HG03097 (cell line): ENCODE measurements around the gene CEP95.

Source experiments
- ATAC-seq: cut with Tn5 transposase; IDR thresholded peaks from one replicate; pipeline ENCODE4 v1.9.1; 2021; ENCODE audit not compliant: unreplicated experiment, low FRiP score

The CEP95 gene

GRCh38 chr17:64515419-64515818, 8.6 kb downstream of the CEP95 start:
- ATAC-seq = no peak

- no peak for ATAC-seq
Observed at GRCh38 chr17:64515829-64516228, 9.1 kb downstream of the CEP95 start.

- no peak for ATAC-seq
Observed at GRCh38 chr17:64519601-64520000, 12.8 kb downstream of the CEP95 start.

- ATAC-seq = no peak
Observed at GRCh38 chr17:64520359-64520758, 13.6 kb downstream of the CEP95 start.

GRCh38 chr17:64527914-64528313, 21.1 kb downstream of the CEP95 start:
- no peak for ATAC-seq

GRCh38 chr17:64529221-64529620, 22.4 kb downstream of the CEP95 start:
- ATAC-seq = no peak

GRCh38 chr17:64531955-64532371, 25.2 kb downstream of the CEP95 start:
- no peak for ATAC-seq

- no peak for ATAC-seq
Observed at GRCh38 chr17:64532409-64532808, 25.6 kb downstream of the CEP95 start.

- ATAC-seq = no peak
Observed at GRCh38 chr17:64533784-64534183, 27.0 kb downstream of the CEP95 start.

- no peak for ATAC-seq
Observed at GRCh38 chr17:64534187-64534586, 27.4 kb downstream of the CEP95 start.

GRCh38 chr17:64535357-64535756, 28.6 kb downstream of the CEP95 start:
- ATAC-seq = no peak

GRCh38 chr17:64536913-64537312, 30.1 kb downstream of the CEP95 start:
- ATAC-seq = no peak

- ATAC-seq = no peak
Observed at GRCh38 chr17:64537488-64537887, 30.7 kb downstream of the CEP95 start.

GRCh38 chr17:64538508-64539130, 31.8 kb downstream of the CEP95 start:
- ATAC-seq = no peak

- ATAC-seq = no peak
Observed at GRCh38 chr17:64540118-64540776, 33.5 kb downstream of the CEP95 start.

GRCh38 chr17:64544742-64545141, 38.0 kb downstream of the CEP95 start:
- no peak for ATAC-seq

- ATAC-seq = no peak
Observed at GRCh38 chr17:64546716-64547115, 39.9 kb downstream of the CEP95 start.

GRCh38 chr17:64547319-64547718, 40.5 kb downstream of the CEP95 start:
- no peak for ATAC-seq

GRCh38 chr17:64551461-64551860, 44.7 kb downstream of the CEP95 start:
- ATAC-seq = no peak

- no peak for ATAC-seq
Observed at GRCh38 chr17:64554028-64554637, 47.4 kb downstream of the CEP95 start.

GRCh38 chr17:64555281-64555680, 48.5 kb downstream of the CEP95 start:
- no peak for ATAC-seq

GRCh38 chr17:64564098-64564497, 57.3 kb downstream of the CEP95 start:
- ATAC-seq = no peak
